PC-9 (cell line): ENCODE measurements around the gene EOLA2.
"Not testable (repeated sequence)": the region's sequence is repeated elsewhere in the genome, so short reads cannot be mapped to it uniquely, and the experiment has no call there.

Experiments
- CTCF ChIP-seq: fragments of 200-600 bp; sonication (generic); conservative IDR thresholded peaks from 2 replicates; pipeline ENCODE4 v1.6.1; 2017; ENCODE audit warnings: mixed run types, antibody characterized with exemption, mild to moderate bottlenecking, moderate library complexity
- EZH2 ChIP-seq: fragments of 200-600 bp; sonication (generic); IDR thresholded peaks from 2 replicates; pipeline ENCODE4 v1.8.0; 2017; ENCODE audit warnings: antibody characterized with exemption, low read depth

GRCh38 chrX:149924434-149924833, 13.9 kb downstream of the EOLA2 start:
- TF ChIP-seq CTCF, EZH2: not testable (repeated sequence)
